ENCODE data around the gene KRT28. TPM values are rescaled to one million over a fixed set of nuclear protein-coding genes. Genes with fewer than 3 reads are reported as not detected.

Gene KRT28
- total and polyA plus RNA-seq, 11 donors, result not detected

DNA sequence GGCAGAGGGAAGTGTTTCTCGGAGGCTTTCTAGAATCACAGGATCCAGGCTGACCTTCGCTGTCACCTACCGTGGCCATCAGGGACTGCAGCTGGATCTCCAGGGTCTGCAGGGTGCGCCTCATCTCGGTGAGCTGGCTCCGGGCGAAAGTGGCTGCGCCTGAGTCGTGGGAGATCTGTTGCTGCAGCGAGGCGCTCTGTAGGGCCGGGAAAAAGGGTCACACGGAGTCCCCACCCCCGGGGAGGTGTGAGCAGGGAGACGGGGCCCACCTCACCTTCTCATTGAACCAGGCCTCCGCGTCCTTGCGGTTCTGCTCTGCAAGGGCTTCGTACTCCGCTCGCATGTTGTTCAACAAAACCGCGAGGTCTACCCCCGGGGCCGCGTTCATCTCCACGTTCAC, 2.9 kb downstream of the KRT28 start:
- peaks cover 0 to 41% (median 19%) of the 10 kb centered on the region in 9 donors for H3K27me3 ChIP-seq
- intact Hi-C loops (cut with DNase I), result loop anchor here in 2 of 10 donors (5.0 to 10.0 kb wide), 2 partner anchors 152 to 180 kb away; partner anchors contain the start of gene SMARCE1 (in 1 of the 2)
- no peak for DNase-seq

DNA sequence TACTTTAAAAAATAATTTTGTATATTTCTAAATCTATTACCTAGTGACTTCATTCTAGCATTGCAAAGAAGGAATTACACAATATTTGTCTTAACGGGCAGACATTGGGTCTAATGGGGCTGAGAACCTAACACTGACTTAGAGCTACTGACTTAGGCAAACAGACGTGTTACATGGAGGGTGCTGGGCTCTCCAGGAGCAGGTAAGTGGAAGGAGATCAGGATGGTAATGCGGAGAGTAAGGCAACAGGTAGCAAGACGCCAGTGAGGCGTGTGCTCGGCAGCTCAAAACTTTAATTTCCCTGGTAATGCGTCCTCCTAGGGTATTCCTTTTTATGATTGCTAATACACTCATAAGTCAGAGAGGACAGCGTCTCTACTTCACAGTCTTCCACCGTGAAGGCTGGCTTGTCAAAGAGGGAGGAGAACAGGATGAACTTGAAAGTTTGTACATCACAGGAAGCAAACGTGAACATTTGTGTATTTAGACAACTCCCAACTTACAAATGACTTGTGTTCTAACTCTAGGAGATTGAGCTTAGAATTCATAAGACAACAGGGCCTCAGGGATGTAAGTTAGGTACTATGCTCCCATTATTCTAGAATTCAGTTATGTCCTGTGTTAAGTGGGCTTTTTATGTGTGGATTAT, 4.6 kb downstream of the KRT28 start:
- 78 to 83% (median 79%) methylated on average over 10 of the region's 10 CpGs for WGBS, 4 donors
- Histone ChIP-seq H3K9me3 (no peaks in the 10 kb centered on the region), H3K36me3 (no peaks in the 10 kb centered on the region), H3K4me1 (peaks cover 0 to 10% (median 0%) of the 10 kb centered on the region in 12 donors), H3K27ac (no peak overlapping the region), H3K27me3 (peaks cover 0 to 38% (median 17%) of the 10 kb centered on the region in 9 donors), H3K4me3 (no peak overlapping the region)
- no peak for ATAC-seq
- no peak for TF ChIP-seq POLR2A (IDR thresholded peaks at IDR 0.05)
- TF ChIP-seq, protein P1, sequence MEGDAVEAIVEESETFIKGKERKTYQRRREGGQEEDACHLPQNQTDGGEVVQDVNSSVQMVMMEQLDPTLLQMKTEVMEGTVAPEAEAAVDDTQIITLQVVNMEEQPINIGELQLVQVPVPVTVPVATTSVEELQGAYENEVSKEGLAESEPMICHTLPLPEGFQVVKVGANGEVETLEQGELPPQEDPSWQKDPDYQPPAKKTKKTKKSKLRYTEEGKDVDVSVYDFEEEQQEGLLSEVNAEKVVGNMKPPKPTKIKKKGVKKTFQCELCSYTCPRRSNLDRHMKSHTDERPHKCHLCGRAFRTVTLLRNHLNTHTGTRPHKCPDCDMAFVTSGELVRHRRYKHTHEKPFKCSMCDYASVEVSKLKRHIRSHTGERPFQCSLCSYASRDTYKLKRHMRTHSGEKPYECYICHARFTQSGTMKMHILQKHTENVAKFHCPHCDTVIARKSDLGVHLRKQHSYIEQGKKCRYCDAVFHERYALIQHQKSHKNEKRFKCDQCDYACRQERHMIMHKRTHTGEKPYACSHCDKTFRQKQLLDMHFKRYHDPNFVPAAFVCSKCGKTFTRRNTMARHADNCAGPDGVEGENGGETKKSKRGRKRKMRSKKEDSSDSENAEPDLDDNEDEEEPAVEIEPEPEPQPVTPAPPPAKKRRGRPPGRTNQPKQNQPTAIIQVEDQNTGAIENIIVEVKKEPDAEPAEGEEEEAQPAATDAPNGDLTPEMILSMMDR (IDR thresholded peaks at IDR 0.05), result no peak
- DNase-seq, result no peak
- intact Hi-C loops (cut with DNase I), result loop anchor here in 2 of 10 donors (5.0 to 10.0 kb wide), 2 partner anchors 150 to 178 kb away; partner anchors contain the start of gene SMARCE1 (in 1 of the 2)

More for the DNA sequence above, 2.9 kb downstream of the KRT28 start:
- no peak overlapping the region for H3K27ac ChIP-seq
- ATAC-seq, result no peak
- H3K4me3 ChIP-seq, result no peak overlapping the region
- TF ChIP-seq POLR2A (IDR thresholded peaks at IDR 0.05), result no peak
- TF ChIP-seq, protein P1 (IDR thresholded peaks at IDR 0.05), result no peak
- 71 to 73% (median 72%) methylated on average over 27 of the region's 27 CpGs for WGBS, 4 donors
- no peaks in the 10 kb centered on the region for H3K9me3 ChIP-seq
- H3K4me1 ChIP-seq, result peaks cover 0 to 2% (median 0%) of the 10 kb centered on the region in 12 donors
- H3K36me3 ChIP-seq, result no peaks in the 10 kb centered on the region

DNA sequence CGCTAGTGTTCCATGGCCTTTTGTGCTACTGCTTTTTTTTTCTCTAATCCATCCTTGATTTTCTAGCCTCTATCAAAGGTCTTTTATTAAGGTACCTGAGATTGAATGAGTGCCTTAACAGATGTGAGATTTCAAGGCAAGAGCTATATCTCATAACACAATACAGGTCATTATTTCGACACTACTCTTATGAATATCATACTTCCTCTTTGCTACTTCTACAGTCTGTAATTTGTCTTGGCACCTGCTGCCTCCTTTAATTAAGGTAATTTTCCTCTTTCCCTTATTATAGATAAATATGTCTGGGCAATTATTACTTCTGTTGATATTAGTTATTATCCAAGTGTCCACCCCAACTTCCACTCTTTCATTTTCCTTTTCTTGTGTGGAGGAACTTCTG, 5.3 kb downstream of the KRT28 start:
- peaks cover 0 to 10% (median 0%) of the 10 kb centered on the region in 12 donors for H3K4me1 ChIP-seq
- no peak overlapping the region for H3K27ac ChIP-seq
- peaks cover 0 to 31% (median 17%) of the 10 kb centered on the region in 9 donors for H3K27me3 ChIP-seq
- intact Hi-C loops (cut with DNase I), result loop anchor here in 8 of 10 donors (5.0 to 10.0 kb wide), 4 partner anchors 150 to 413 kb away; partner anchors contain the start of gene SMARCE1 (in 1 of the 8)
- ATAC-seq (no peak), DNase-seq (no peak)
- H3K4me3 ChIP-seq, result no peak overlapping the region
- TF ChIP-seq, protein P1 (IDR thresholded peaks at IDR 0.05), result no peak
- no peak for TF ChIP-seq POLR2A (IDR thresholded peaks at IDR 0.05)
- H3K36me3 ChIP-seq, result no peaks in the 10 kb centered on the region
- 82 to 89% (median 83%) methylated on average over 2 of the region's 2 CpGs for WGBS, 4 donors
- H3K9me3 ChIP-seq, result no peaks in the 10 kb centered on the region

DNA sequence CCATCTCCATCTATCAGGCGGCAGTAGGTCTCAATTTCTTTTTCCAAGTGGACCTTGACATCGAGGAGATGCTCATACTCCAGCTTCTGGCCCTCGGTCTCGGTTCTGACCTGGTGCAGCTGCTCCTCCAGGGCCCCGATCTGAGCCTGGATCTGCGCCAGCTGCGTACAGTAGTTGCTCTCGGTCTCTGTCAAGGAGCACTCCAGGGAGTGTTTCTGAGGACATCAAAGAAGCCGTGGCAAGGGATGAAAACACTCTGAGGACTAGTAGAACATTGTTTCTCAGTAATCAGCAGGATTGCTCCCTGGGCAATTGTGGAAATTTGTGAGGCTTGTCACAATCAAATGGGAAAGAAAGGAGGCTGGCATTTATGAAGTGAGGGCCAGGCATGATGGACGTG, 5.9 kb downstream of the KRT28 start:
- 63 to 73% (median 69%) methylated on average over 10 of the region's 10 CpGs for WGBS, 4 donors
- no peaks in the 10 kb centered on the region for H3K36me3 ChIP-seq
- H3K9me3 ChIP-seq, result no peaks in the 10 kb centered on the region
- H3K27me3 ChIP-seq, result peaks cover 0 to 29% (median 13%) of the 10 kb centered on the region in 9 donors
- intact Hi-C loops (cut with DNase I), result loop anchor here in 8 of 10 donors (5.0 to 10.0 kb wide), 4 partner anchors 149 to 413 kb away; partner anchors contain the start of gene SMARCE1 (in 1 of the 8)
- TF ChIP-seq, protein P1 (IDR thresholded peaks at IDR 0.05), result no peak
- no peak for TF ChIP-seq POLR2A (IDR thresholded peaks at IDR 0.05)
- no peak overlapping the region for H3K4me3 ChIP-seq
- H3K27ac ChIP-seq, result no peak overlapping the region
- DNase-seq, result no peak
- peaks cover 0 to 10% (median 0%) of the 10 kb centered on the region in 12 donors for H3K4me1 ChIP-seq
- no peak for ATAC-seq

Data from heart left ventricle (tissue), 16 donors.